Suprapubic skin (tissue), 4 donors: ENCODE measurements around the gene GNAO1.

Source experiments
- EP300 ChIP-seq: sonication (generic); formaldehyde crosslinking; IDR thresholded peaks from one replicate; pipeline ENCODE4 v1.6.1; 2017; ENCODE audit warnings: antibody characterized with exemption
- POLR2A ChIP-seq, 2 donors: fragments of 450-650 bp; IDR thresholded peaks; one replicate each; pipeline ENCODE4 v1.6.1; 2017; ENCODE audit warnings: antibody characterized with exemption in 2 of 2, mild to moderate bottlenecking in 2 of 2, moderate library complexity in 2 of 2
- POLR2AphosphoS5 ChIP-seq, 3 donors: sonication (generic); formaldehyde crosslinking; IDR thresholded peaks; one replicate each; pipeline ENCODE4 v1.6.1; 2017; ENCODE audit warnings: antibody characterized with exemption in 3 of 3
- TF ChIP-seq, protein P1 (sequence below), 2 donors: fragments of 200-600 bp in 1 of 2; fragments of 450-650 bp in 1 of 2; sonication (generic) in 1 of 2; IDR thresholded peaks; one replicate each; pipeline ENCODE4 v1.5.1; 2016 to 2019; ENCODE audit warnings: antibody characterized with exemption in 2 of 2, mild to moderate bottlenecking in 1 of 2, moderate library complexity in 1 of 2

DNA sequence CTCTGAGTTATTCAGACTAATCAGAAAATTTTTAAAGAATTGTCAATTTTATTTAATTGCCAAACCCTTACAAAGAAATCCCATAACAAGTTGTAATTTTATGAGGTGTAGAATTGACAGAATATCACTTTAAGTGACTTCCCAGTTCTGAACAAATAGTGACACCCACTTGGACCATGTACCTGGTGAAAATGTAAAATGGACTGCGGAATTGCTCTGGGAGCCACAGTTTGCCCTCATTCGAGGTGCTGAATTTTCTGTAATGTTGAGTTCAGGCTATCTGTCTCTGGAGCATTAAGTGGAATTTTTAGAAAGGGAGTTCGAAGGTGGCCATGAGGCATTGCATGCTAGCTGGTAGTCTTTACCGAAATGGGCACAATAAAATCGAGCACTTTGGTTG is 5.1 kb downstream of the GNAO1 start:
- TF ChIP-seq POLR2A (IDR thresholded peaks at IDR 0.05) (no peak), EP300 (no peak), POLR2AphosphoS5 (IDR thresholded peaks at IDR 0.05) (no peak)
- TF ChIP-seq, protein P1, sequence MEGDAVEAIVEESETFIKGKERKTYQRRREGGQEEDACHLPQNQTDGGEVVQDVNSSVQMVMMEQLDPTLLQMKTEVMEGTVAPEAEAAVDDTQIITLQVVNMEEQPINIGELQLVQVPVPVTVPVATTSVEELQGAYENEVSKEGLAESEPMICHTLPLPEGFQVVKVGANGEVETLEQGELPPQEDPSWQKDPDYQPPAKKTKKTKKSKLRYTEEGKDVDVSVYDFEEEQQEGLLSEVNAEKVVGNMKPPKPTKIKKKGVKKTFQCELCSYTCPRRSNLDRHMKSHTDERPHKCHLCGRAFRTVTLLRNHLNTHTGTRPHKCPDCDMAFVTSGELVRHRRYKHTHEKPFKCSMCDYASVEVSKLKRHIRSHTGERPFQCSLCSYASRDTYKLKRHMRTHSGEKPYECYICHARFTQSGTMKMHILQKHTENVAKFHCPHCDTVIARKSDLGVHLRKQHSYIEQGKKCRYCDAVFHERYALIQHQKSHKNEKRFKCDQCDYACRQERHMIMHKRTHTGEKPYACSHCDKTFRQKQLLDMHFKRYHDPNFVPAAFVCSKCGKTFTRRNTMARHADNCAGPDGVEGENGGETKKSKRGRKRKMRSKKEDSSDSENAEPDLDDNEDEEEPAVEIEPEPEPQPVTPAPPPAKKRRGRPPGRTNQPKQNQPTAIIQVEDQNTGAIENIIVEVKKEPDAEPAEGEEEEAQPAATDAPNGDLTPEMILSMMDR (IDR thresholded peaks at IDR 0.05): no peak
